GM23248 (cell line): ENCODE data around the gene KLF2. TPM values are rescaled to one million over a fixed set of nuclear protein-coding genes. Genes with fewer than 3 reads are reported as not detected.
A peak's percentile ranks its signal among the peaks of the same experiment; 100 is the strongest.

Experiments used
- DNase-seq: peaks from one replicate; pipeline ENCODE4 v3.0.0-alpha.2; 2015
- H2AFZ ChIP-seq: fragments of 200-600 bp; sonication (generic); 2 replicates; pipeline ENCODE4 v1.6.1; 2016; ENCODE audit warnings: antibody characterized with exemption
- H3F3A ChIP-seq: fragments of 200-600 bp; sonication (generic); 2 replicates; pipeline ENCODE4 v1.6.1; 2016; ENCODE audit warnings: mild to moderate bottlenecking, antibody characterized with exemption, mixed run types; ENCODE audit not compliant: insufficient read depth
- H3K27ac ChIP-seq: fragments of 200-600 bp; sonication (generic); 2 replicates; pipeline ENCODE4 v1.5.1; 2016; ENCODE audit warnings: mild to moderate bottlenecking
- H3K27me3 ChIP-seq: fragments of 200-600 bp; sonication (generic); replicated peaks from 2 replicates; pipeline ENCODE4 v1.6.1; 2016; ENCODE audit warnings: mild to moderate bottlenecking; ENCODE audit not compliant: insufficient read depth
- H3K36me3 ChIP-seq: fragments of 200-600 bp; sonication (generic); 2 replicates; pipeline ENCODE4 v1.6.1; 2016; ENCODE audit warnings: low read depth, mild to moderate bottlenecking
- H3K4me1 ChIP-seq: fragments of 200-600 bp; sonication (generic); 2 replicates; pipeline ENCODE4 v1.6.1; 2016; ENCODE audit warnings: mild to moderate bottlenecking; ENCODE audit not compliant: insufficient read depth
- H3K4me2 ChIP-seq: fragments of 200-600 bp; sonication (generic); one replicate; pipeline ENCODE4 v1.6.1; 2016; ENCODE audit warnings: mild to moderate bottlenecking; ENCODE audit not compliant: unreplicated experiment
- H3K4me3 ChIP-seq: fragments of 200-600 bp; sonication (generic); 2 replicates; pipeline ENCODE4 v1.5.1; 2016; ENCODE audit warnings: mild to moderate bottlenecking
- H3K79me2 ChIP-seq: fragments of 200-600 bp; sonication (generic); 2 replicates; pipeline ENCODE4 v1.6.1; 2016; ENCODE audit warnings: mild to moderate bottlenecking; ENCODE audit not compliant: insufficient read depth
- H3K9ac ChIP-seq: fragments of 200-600 bp; sonication (generic); 2 replicates; pipeline ENCODE4 v1.6.1; 2016; ENCODE audit warnings: mild to moderate bottlenecking
- H3K9me2 ChIP-seq: fragments of 200-600 bp; sonication (generic); 2 replicates; pipeline ENCODE4 v1.6.1; 2016; ENCODE audit warnings: mixed run types, mild to moderate bottlenecking, moderate library complexity; ENCODE audit not compliant: insufficient read depth
- H3K9me3 ChIP-seq: fragments of 200-600 bp; sonication (generic); one replicate; pipeline ENCODE4 v1.6.1; 2017; ENCODE audit warnings: low read depth
- H4K20me1 ChIP-seq: fragments of 200-600 bp; sonication (generic); 2 replicates; pipeline ENCODE4 v1.6.0; 2016; ENCODE audit not compliant: insufficient read depth
- EZH2 ChIP-seq: fragments of 200-600 bp; sonication (generic); IDR thresholded peaks from 2 replicates; pipeline ENCODE4 v1.6.1; 2018; ENCODE audit warnings: antibody characterized with exemption, mild to moderate bottlenecking; ENCODE audit not compliant: insufficient read depth, poor library complexity, severe bottlenecking
- EZH2phosphoT487 ChIP-seq: fragments of 200-600 bp; sonication (generic); IDR thresholded peaks from 2 replicates; pipeline ENCODE4 v1.6.1; 2018; ENCODE audit warnings: antibody characterized with exemption, moderate library complexity, mild to moderate bottlenecking, low read depth; ENCODE audit not compliant: insufficient read depth
- WGBS, 2 experiments: methylation state at CpG; one replicate each; pipeline ENCODE4 v1.1.6; 2015 to 2017; ENCODE audit warnings: low lambda C conversion rate in 2 of 2, low coverage in 1 of 2; ENCODE audit errors: missing lambda C conversion rate in 2 of 2; 5-methylcytosine and 5-hydroxymethylcytosine counted together
- in situ Hi-C: fragments of 300-500 bp; cut with MboI; formaldehyde crosslinking; loops from 2 replicates; pipeline ENCODE4 v1.15.0; 2020
- polyA plus RNA-seq: library from polyadenylated mRNA; unstranded; fragments of >200 nt; fragmentation: Nextera tagmentation; extraction: Ambion mirVana; gene quantifications from 2 replicates; pipeline ENCODE4 v1.2.1, GENCODE V29; 2016
- total RNA-seq: library from RNA; depleted of rRNA; stranded (reverse); fragments of >200 nt; shearing (Covaris generic); gene quantifications from 2 replicates; pipeline ENCODE4 v1.2.3, GENCODE V29; 2014

KLF2 gene
- total and polyA plus RNA-seq, 2 experiments from 2014 or later: 7.8 to 11.3 TPM

- Histone ChIP-seq H3K27ac (peak overlapping the region; percentile 81), H2AFZ (no peak overlapping the region), H3K4me3 (peak overlapping the region; percentile 94), H4K20me1 (no peaks in the 10 kb centered on the region), H3K27me3 (no peaks in the 10 kb centered on the region), H3K4me1 (peaks cover 39% of the 10 kb centered on the region), H3K9me3 (no peaks in the 10 kb centered on the region), H3K79me2 (peaks cover 29% of the 10 kb centered on the region), H3K9ac (peak overlapping the region; percentile 91), H3K36me3 (peaks cover 23% of the 10 kb centered on the region), H3K4me2 (peak overlapping the region; percentile 89), H3F3A (peaks cover 46% of the 10 kb centered on the region), H3K9me2 (no peaks in the 10 kb centered on the region)
- 55 to 66% methylated on average over 6 of the region's 6 CpGs for WGBS, 2 experiments
- peak; percentile 36 for DNase-seq
- in situ Hi-C loops: no loop called here
- TF ChIP-seq EZH2: no peak
- no peak for TF ChIP-seq EZH2phosphoT487
Measured at GRCh38 chr19:16327501-16327900, 2.9 kb downstream of the KLF2 start.

GRCh38 chr19:16327911-16328823 is 3.5 kb downstream of the KLF2 start:
- peaks cover 46% of the 10 kb centered on the region for H3F3A ChIP-seq
- in situ Hi-C loops: no loop called here
- peak overlapping the region; percentile 91 for H3K9ac ChIP-seq
- peaks cover 29% of the 10 kb centered on the region for H3K79me2 ChIP-seq
- no peaks in the 10 kb centered on the region for H3K27me3 ChIP-seq
- peak overlapping the region; percentile 81 for H3K27ac ChIP-seq
- peak overlapping the region; percentile 89 for H3K4me2 ChIP-seq
- no peaks in the 10 kb centered on the region for H3K9me2 ChIP-seq
- DNase-seq: peak; percentile 93
- peak overlapping the region; percentile 94 for H3K4me3 ChIP-seq
- H4K20me1 ChIP-seq: no peaks in the 10 kb centered on the region
- H3K4me1 ChIP-seq: peaks cover 39% of the 10 kb centered on the region
- WGBS, 2 experiments: 32 to 33% methylated on average over 20 of the region's 20 CpGs
- no peak for TF ChIP-seq EZH2phosphoT487
- no peak overlapping the region for H2AFZ ChIP-seq
- H3K9me3 ChIP-seq: no peaks in the 10 kb centered on the region
- peaks cover 23% of the 10 kb centered on the region for H3K36me3 ChIP-seq

GRCh38 chr19:16328824-16329482 is 4.3 kb downstream of the KLF2 start:
- Histone ChIP-seq H3K4me3 (0 out of 2 replicates have a peak overlapping the region, but pooled peaks have one; percentile 94), H3K9ac (peak overlapping the region; percentile 91), H3K4me1 (peaks cover 39% of the 10 kb centered on the region), H3K9me3 (no peaks in the 10 kb centered on the region), H3K27me3 (no peaks in the 10 kb centered on the region), H3F3A (peaks cover 46% of the 10 kb centered on the region), H2AFZ (no peak overlapping the region), H3K79me2 (peaks cover 29% of the 10 kb centered on the region), H3K4me2 (no peak overlapping the region), H3K9me2 (no peaks in the 10 kb centered on the region), H3K27ac (peak overlapping the region; percentile 81), H3K36me3 (peaks cover 23% of the 10 kb centered on the region), H4K20me1 (no peaks in the 10 kb centered on the region)
- peak; percentile 58 for DNase-seq
- in situ Hi-C loops: no loop called here
- 54% methylated on average over 11 of the region's 11 CpGs for WGBS, 2 experiments
- TF ChIP-seq EZH2: no peak
- TF ChIP-seq EZH2phosphoT487: no peak

- Histone ChIP-seq H3K9me3 (no peaks in the 10 kb centered on the region), H4K20me1 (no peaks in the 10 kb centered on the region), H3K4me2 (no peak overlapping the region), H3K27me3 (no peaks in the 10 kb centered on the region), H3F3A (peaks cover 46% of the 10 kb centered on the region), H3K4me1 (peaks cover 39% of the 10 kb centered on the region), H3K4me3 (no peak overlapping the region), H3K36me3 (peaks cover 23% of the 10 kb centered on the region), H3K79me2 (peaks cover 25% of the 10 kb centered on the region), H3K9ac (peak overlapping the region; percentile 25; the same call in 1 of the 2 replicates), H2AFZ (no peak overlapping the region), H3K27ac (peak overlapping the region; percentile 81), H3K9me2 (no peaks in the 10 kb centered on the region)
- 10 to 11% methylated on average over 8 of the region's 8 CpGs for WGBS, 2 experiments
- in situ Hi-C loops: no loop called here
- TF ChIP-seq EZH2: no peak
- TF ChIP-seq EZH2phosphoT487: no peak
- peak; percentile 98 for DNase-seq
Measured at GRCh38 chr19:16330368-16330801, 5.8 kb downstream of the KLF2 start.
